Keratinocyte (primary cell): ENCODE data around the gene RBBP4. TPM values are rescaled to one million over a fixed set of nuclear protein-coding genes. Genes with fewer than 3 reads are reported as not detected.

Experiments used
- DNase-seq: peaks from one replicate; pipeline ENCODE4 v3.0.0-alpha.2; 2011; ENCODE audit warnings: low read depth, missing footprints, low spot score
- FAIRE-seq: peaks from 2 replicates; lab custom pipeline; 2011; peaks lifted over from hg19 to GRCh38; lab: Jason Lieb, UNC
- H2AFZ ChIP-seq: 2 replicates; pipeline ENCODE4 v1.6.0; 2012; ENCODE audit warnings: low read length, control low read depth, inconsistent platforms; ENCODE audit not compliant: control insufficient read depth
- H3K27ac ChIP-seq: 2 replicates; pipeline ENCODE4 v1.5.1; 2011; ENCODE audit warnings: low read length; ENCODE audit not compliant: control insufficient read depth, insufficient read depth
- H3K27me3 ChIP-seq: 3 replicates; pipeline ENCODE4 v1.6.0; 2011; ENCODE audit warnings: low read length; ENCODE audit not compliant: control insufficient read depth, insufficient read depth; ENCODE audit errors: extremely low read depth
- H3K36me3 ChIP-seq, 2 experiments: 2 replicates in 1 of 2; 3 replicates in 1 of 2; pipeline ENCODE4 v1.5.1; 2011; ENCODE audit warnings: low read length in 2 of 2, mild to moderate bottlenecking in 1 of 2; ENCODE audit not compliant: control insufficient read depth in 2 of 2, insufficient read depth in 2 of 2; ENCODE audit errors: extremely low read depth in 1 of 2
- H3K4me1 ChIP-seq: 3 replicates; pipeline ENCODE4 v1.5.1; 2011; ENCODE audit warnings: low read length; ENCODE audit not compliant: control insufficient read depth, insufficient read depth; ENCODE audit errors: extremely low read depth
- H3K4me2 ChIP-seq: 3 replicates; pipeline ENCODE4 v1.6.0; 2011; ENCODE audit warnings: low read depth, low read length; ENCODE audit not compliant: control insufficient read depth, insufficient read depth; ENCODE audit errors: extremely low read depth
- H3K4me3 ChIP-seq, 3 experiments: fragments of 200-600 bp in 1 of 3; sonication (generic) in 1 of 3; 2 replicates in 2 of 3; 3 replicates in 1 of 3; pipeline ENCODE4 v1.5.1; 2011 to 2016; ENCODE audit warnings: low read length in 3 of 3, mild to moderate bottlenecking in 3 of 3, control low read depth in 2 of 3, inconsistent platforms in 1 of 3, low read depth in 1 of 3, mixed read lengths in 1 of 3, mixed run types in 1 of 3, moderate library complexity in 1 of 3; ENCODE audit not compliant: control insufficient read depth in 2 of 3, insufficient read depth in 2 of 3; ENCODE audit errors: extremely low read depth in 1 of 3
- H3K79me2 ChIP-seq: 2 replicates; pipeline ENCODE4 v1.6.0; 2012; ENCODE audit warnings: low read length; ENCODE audit not compliant: control insufficient read depth, insufficient read depth
- H3K9ac ChIP-seq: 3 replicates; pipeline ENCODE4 v1.6.0; 2011; ENCODE audit warnings: low read length; ENCODE audit not compliant: control insufficient read depth, insufficient read depth; ENCODE audit errors: extremely low read depth
- H3K9me1 ChIP-seq: 3 replicates; pipeline ENCODE4 v1.6.0; 2011; ENCODE audit warnings: low read length; ENCODE audit not compliant: control insufficient read depth, insufficient read depth; ENCODE audit errors: extremely low read depth
- H3K9me3 ChIP-seq: 2 replicates; pipeline ENCODE4 v1.5.1; 2012; ENCODE audit warnings: low read depth, low read length; ENCODE audit not compliant: control insufficient read depth
- H4K20me1 ChIP-seq: 3 replicates; pipeline ENCODE4 v1.6.0; 2011; ENCODE audit warnings: low read length; ENCODE audit not compliant: control insufficient read depth, insufficient read depth; ENCODE audit errors: extremely low read depth
- EZH2 ChIP-seq: IDR thresholded peaks from one replicate; pipeline ENCODE4 v1.6.1; 2012; ENCODE audit warnings: inconsistent platforms, mild to moderate bottlenecking, low read length, moderate library complexity
- dilution Hi-C: fragments of 300-500 bp; cut with MboI; formaldehyde crosslinking; loops from one replicate; pipeline ENCODE4 v1.7.0; 2020; ENCODE audit warnings: low sequenced_read_pairs; ENCODE audit not compliant: extremely low pct_ligation_motif_present
- polyA plus RNA-seq, 5 experiments: library from polyadenylated mRNA; depleted of rRNA in 3 of 5; stranded (reverse) in 3 of 5; stranded (forward) in 1 of 5; unstranded in 1 of 5; fragments of >200 nt; gene quantifications; 1 replicate in 1 of 5; 2 replicates in 3 of 5; 3 replicates in 1 of 5; pipeline versions ENCODE4 v1.2.1 to v1.2.3, GENCODE V29; 2011 to 2012; ENCODE audit warnings: missing spikeins in 2 of 5, low read depth in 1 of 5, low replicate concordance in 1 of 5
- TF ChIP-seq, protein P1 (sequence below), 3 experiments: IDR thresholded peaks in 1 of 3; conservative IDR thresholded peaks in 1 of 3; optimal IDR thresholded peaks in 1 of 3; 2 replicates in 2 of 3; 3 replicates in 1 of 3; pipeline versions ENCODE3 to v1.5.1; 2011; ENCODE audit warnings: low read length in 3 of 3, mild to moderate bottlenecking in 3 of 3, moderate library complexity in 2 of 3, control low read depth in 1 of 3, inconsistent platforms in 1 of 3; ENCODE audit not compliant: insufficient read depth in 2 of 3; ENCODE audit errors: extremely low read depth in 1 of 3

The RBBP4 gene
- polyA plus RNA-seq, 1 donor (not counting 4 experiments of a cell fraction or from before 2014, with no cell fraction given): 61.5 TPM

DNA sequence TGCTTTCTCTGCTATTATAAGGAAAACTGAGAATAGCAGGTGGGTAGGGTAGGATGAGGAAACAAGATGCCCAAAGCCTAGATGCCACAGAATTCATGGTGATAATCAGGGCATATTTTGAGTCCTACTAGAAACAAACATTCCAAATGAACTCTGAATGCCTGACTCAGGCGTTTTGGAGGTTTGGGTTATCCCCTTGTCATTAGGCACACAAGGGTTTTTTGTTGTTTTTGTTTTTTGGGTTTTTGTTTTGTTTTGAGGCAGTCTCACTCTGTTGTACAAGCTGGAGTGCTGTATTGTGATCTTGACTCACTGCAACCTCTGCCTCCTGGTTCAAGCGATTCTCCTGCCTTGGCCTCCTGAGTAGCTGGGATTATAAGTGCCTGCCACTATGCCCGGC lies 32.4 kb downstream of the RBBP4 start:
- H3K27ac ChIP-seq: no peak overlapping the region
- dilution Hi-C loops: no loop called here

GRCh38 chr1:32684167-32684811 lies 33.3 kb downstream of the RBBP4 start:
- Histone ChIP-seq H4K20me1 (no peaks in the 10 kb centered on the region), H3K4me2 (no peak overlapping the region), H3K9me1 (no peaks in the 10 kb centered on the region), H3K9me3 (no peaks in the 10 kb centered on the region), H3K4me1 (no peaks in the 10 kb centered on the region), H3K27ac (no peak overlapping the region), H3K4me3 (no peak overlapping the region), H2AFZ (no peak overlapping the region), H3K36me3 (peaks cover 21 to 23% of the 10 kb centered on the region in 2 experiments), H3K79me2 (no peaks in the 10 kb centered on the region), H3K27me3 (no peaks in the 10 kb centered on the region), H3K9ac (no peak overlapping the region)
- FAIRE-seq (no peak), DNase-seq (no peak)
- dilution Hi-C loops: no loop called here
- no peak for TF ChIP-seq EZH2
- TF ChIP-seq, protein P1, sequence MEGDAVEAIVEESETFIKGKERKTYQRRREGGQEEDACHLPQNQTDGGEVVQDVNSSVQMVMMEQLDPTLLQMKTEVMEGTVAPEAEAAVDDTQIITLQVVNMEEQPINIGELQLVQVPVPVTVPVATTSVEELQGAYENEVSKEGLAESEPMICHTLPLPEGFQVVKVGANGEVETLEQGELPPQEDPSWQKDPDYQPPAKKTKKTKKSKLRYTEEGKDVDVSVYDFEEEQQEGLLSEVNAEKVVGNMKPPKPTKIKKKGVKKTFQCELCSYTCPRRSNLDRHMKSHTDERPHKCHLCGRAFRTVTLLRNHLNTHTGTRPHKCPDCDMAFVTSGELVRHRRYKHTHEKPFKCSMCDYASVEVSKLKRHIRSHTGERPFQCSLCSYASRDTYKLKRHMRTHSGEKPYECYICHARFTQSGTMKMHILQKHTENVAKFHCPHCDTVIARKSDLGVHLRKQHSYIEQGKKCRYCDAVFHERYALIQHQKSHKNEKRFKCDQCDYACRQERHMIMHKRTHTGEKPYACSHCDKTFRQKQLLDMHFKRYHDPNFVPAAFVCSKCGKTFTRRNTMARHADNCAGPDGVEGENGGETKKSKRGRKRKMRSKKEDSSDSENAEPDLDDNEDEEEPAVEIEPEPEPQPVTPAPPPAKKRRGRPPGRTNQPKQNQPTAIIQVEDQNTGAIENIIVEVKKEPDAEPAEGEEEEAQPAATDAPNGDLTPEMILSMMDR (optimal IDR thresholded peaks at IDR 0.05 in 1 of 3, IDR thresholded peaks at IDR 0.05 in 1 of 3, conservative IDR thresholded peaks at IDR 0.05 in 1 of 3; ENCODE audit: extremely low read depth in 1 of 3, insufficient read depth in 2 of 3, low read length in 3 of 3): no peak

More for the DNA sequence above, 32.4 kb downstream of the RBBP4 start:
- Histone ChIP-seq H3K9ac (no peak overlapping the region), H3K4me1 (no peaks in the 10 kb centered on the region), H3K9me1 (no peaks in the 10 kb centered on the region), H3K79me2 (no peaks in the 10 kb centered on the region), H3K9me3 (no peaks in the 10 kb centered on the region), H4K20me1 (no peaks in the 10 kb centered on the region), H3K4me3 (no peak overlapping the region), H3K27me3 (no peaks in the 10 kb centered on the region), H3K36me3 (peaks cover 24 to 25% of the 10 kb centered on the region in 2 experiments), H2AFZ (no peak overlapping the region), H3K4me2 (no peak overlapping the region)
- TF ChIP-seq, protein P1 (optimal IDR thresholded peaks at IDR 0.05 in 1 of 3, IDR thresholded peaks at IDR 0.05 in 1 of 3, conservative IDR thresholded peaks at IDR 0.05 in 1 of 3; ENCODE audit: extremely low read depth in 1 of 3, insufficient read depth in 2 of 3, low read length in 3 of 3): no peak
- TF ChIP-seq EZH2: no peak
- no peak for DNase-seq
- no peak for FAIRE-seq
